Measurements from ENCODE around the gene IAPP.

The IAPP gene

DNA sequence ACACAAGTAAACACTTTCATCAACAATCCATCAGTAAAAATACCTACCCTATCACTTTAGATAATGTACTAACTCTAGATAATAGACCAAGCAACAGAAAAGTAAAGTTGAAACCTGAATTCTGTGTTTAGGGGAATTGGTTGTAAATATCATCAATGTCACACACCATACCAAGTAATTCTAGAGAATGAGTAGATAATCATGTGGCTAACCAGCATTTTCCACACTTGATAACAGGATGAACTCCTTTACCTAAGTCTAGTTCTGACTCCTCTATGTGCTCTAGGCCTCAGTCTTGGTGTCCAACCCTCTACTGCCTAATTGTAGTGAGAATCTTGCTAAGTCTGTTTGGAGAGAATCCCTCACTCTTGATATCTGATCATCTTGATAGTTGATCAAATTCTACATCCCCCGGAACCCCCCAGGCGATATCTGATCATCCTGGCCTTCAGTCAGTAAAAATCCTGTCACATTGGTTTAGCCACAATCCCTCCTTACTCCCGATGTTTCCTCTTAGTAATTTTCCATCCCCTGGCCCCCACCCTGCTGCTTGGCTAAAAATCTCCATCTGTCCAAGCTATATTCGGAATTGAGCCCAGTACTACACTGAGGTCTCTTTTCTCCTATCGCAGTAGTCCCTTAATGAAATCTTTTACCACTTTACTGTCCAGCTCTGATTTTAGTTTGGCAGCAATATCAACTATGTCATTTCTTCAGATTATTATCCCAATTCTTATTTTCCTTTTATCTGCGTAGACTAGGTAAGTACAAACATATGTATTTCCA is 34.5 kb upstream of the IAPP start:
- no peak overlapping the region for H3K9ac ChIP-seq (ENCODE audit: low read depth, low read length, poor library complexity)
- no peaks in the 10 kb centered on the region for H3K36me3 ChIP-seq (replicated peaks in 1 of 2; ENCODE audit: control insufficient read depth in 2 of 2, insufficient read depth in 2 of 2, low read length in 2 of 2)
- H3K14ac ChIP-seq (ENCODE audit: low read length) = no peak overlapping the region
- H3K4me1 ChIP-seq (ENCODE audit: control insufficient read depth in 2 of 2, insufficient read depth in 1 of 2, low read depth in 1 of 2, low read length in 2 of 2) = no peaks in the 10 kb centered on the region
- H2AFZ ChIP-seq (ENCODE audit: low read length) = no peak overlapping the region
- no peak for DNase-seq (ENCODE audit: low spot score)
- no peak overlapping the region for H3K18ac ChIP-seq (ENCODE audit: low read length)
- no peak overlapping the region for H3K4me3 ChIP-seq (ENCODE audit: low read length in 2 of 2)
- no peaks in the 10 kb centered on the region for H3K79me1 ChIP-seq (ENCODE audit: low read depth, low read length)
- H3K4ac ChIP-seq (ENCODE audit: low read length) = no peak overlapping the region
- WGBS, 2 donors (ENCODE audit: extremely low coverage in 2 of 2, insufficient read length in 2 of 2, insufficient replicate concordance in 1 of 2) = no CpG with 5 or more reads among the region's 6 CpGs
- H3K27me3 ChIP-seq (ENCODE audit: control insufficient read depth in 3 of 3, insufficient read depth in 3 of 3, low read depth in 1 of 3, low read length in 3 of 3) = peaks cover 0 to 2% (median 0%) of the 10 kb centered on the region in 3 experiments
- no peak overlapping the region for H2BK15ac ChIP-seq (ENCODE audit: low read length)
- no peak overlapping the region for H2BK120ac ChIP-seq (ENCODE audit: low read depth, low read length)
- no peak overlapping the region for H4K91ac ChIP-seq (ENCODE audit: low read depth, low read length, poor library complexity)
- no peak overlapping the region for H4K8ac ChIP-seq (ENCODE audit: low read depth, low read length)
- H3K9me3 ChIP-seq (replicated peaks in 1 of 2; ENCODE audit: control insufficient read depth in 2 of 2, insufficient read depth in 1 of 2, low read depth in 1 of 2, low read length in 2 of 2) = no peaks in the 10 kb centered on the region
- no peak overlapping the region for H3K4me2 ChIP-seq (ENCODE audit: insufficient read depth, low read length, poor library complexity, severe bottlenecking)
- no peak overlapping the region for H2AK5ac ChIP-seq (ENCODE audit: low read depth, low read length)
- H2BK12ac ChIP-seq (ENCODE audit: low read length) = no peak overlapping the region
- H3K27ac ChIP-seq (replicated peaks; ENCODE audit: low read length) = no peak overlapping the region
- no peak overlapping the region for H3K23ac ChIP-seq (ENCODE audit: low read depth, low read length, poor library complexity)
- H2BK5ac ChIP-seq (ENCODE audit: low read length) = no peak overlapping the region

DNA sequence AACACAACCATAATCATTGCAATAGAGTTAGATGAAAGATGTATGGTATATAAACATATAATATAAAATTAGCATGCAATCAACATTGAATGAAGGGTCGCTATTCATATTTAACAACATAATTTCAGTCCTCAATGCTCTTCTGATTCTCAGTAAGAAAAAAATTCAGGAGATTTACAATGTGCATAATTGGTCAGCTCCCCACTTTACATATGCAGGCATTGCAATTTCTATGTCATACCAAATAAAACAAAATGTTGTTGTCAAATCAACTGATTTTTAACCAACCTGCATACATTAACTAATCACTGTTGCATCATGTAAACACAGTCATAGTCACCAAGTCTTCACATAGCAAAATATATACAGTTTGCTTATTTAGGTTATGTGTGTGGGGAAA is 32.8 kb upstream of the IAPP start:
- no peak overlapping the region for H3K4me2 ChIP-seq (ENCODE audit: insufficient read depth, low read length, poor library complexity, severe bottlenecking)
- H2AK5ac ChIP-seq (ENCODE audit: low read depth, low read length) = no peak overlapping the region
- H2BK120ac ChIP-seq (ENCODE audit: low read depth, low read length) = no peak overlapping the region
- DNase-seq (ENCODE audit: low spot score) = no peak
- no peak overlapping the region for H3K4ac ChIP-seq (ENCODE audit: low read length)
- H4K8ac ChIP-seq (ENCODE audit: low read depth, low read length) = no peak overlapping the region
- no peaks in the 10 kb centered on the region for H3K36me3 ChIP-seq (replicated peaks in 1 of 2; ENCODE audit: control insufficient read depth in 2 of 2, insufficient read depth in 2 of 2, low read length in 2 of 2)
- H3K79me1 ChIP-seq (ENCODE audit: low read depth, low read length) = no peaks in the 10 kb centered on the region
- no peak overlapping the region for H3K9ac ChIP-seq (ENCODE audit: low read depth, low read length, poor library complexity)
- no peak overlapping the region for H3K18ac ChIP-seq (ENCODE audit: low read length)
- H2BK5ac ChIP-seq (ENCODE audit: low read length) = no peak overlapping the region
- no peak overlapping the region for H2BK12ac ChIP-seq (ENCODE audit: low read length)
- H3K14ac ChIP-seq (ENCODE audit: low read length) = no peak overlapping the region
- no peak overlapping the region for H2AFZ ChIP-seq (ENCODE audit: low read length)
- H3K27ac ChIP-seq (replicated peaks; ENCODE audit: low read length) = no peak overlapping the region
- H2BK15ac ChIP-seq (ENCODE audit: low read length) = no peak overlapping the region
- H3K23ac ChIP-seq (ENCODE audit: low read depth, low read length, poor library complexity) = no peak overlapping the region
- H3K27me3 ChIP-seq (ENCODE audit: control insufficient read depth in 3 of 3, insufficient read depth in 3 of 3, low read depth in 1 of 3, low read length in 3 of 3) = peaks cover 0 to 2% (median 0%) of the 10 kb centered on the region in 3 experiments
- H3K4me3 ChIP-seq (ENCODE audit: low read length in 2 of 2) = no peak overlapping the region
- no CpG with 5 or more reads among the region's 1 CpG for WGBS, 2 donors (ENCODE audit: extremely low coverage in 2 of 2, insufficient read length in 2 of 2, insufficient replicate concordance in 1 of 2)
- H3K4me1 ChIP-seq (ENCODE audit: control insufficient read depth in 2 of 2, insufficient read depth in 1 of 2, low read depth in 1 of 2, low read length in 2 of 2) = no peaks in the 10 kb centered on the region
- no peak overlapping the region for H4K91ac ChIP-seq (ENCODE audit: low read depth, low read length, poor library complexity)
- no peaks in the 10 kb centered on the region for H3K9me3 ChIP-seq (replicated peaks in 1 of 2; ENCODE audit: control insufficient read depth in 2 of 2, insufficient read depth in 1 of 2, low read depth in 1 of 2, low read length in 2 of 2)

DNA sequence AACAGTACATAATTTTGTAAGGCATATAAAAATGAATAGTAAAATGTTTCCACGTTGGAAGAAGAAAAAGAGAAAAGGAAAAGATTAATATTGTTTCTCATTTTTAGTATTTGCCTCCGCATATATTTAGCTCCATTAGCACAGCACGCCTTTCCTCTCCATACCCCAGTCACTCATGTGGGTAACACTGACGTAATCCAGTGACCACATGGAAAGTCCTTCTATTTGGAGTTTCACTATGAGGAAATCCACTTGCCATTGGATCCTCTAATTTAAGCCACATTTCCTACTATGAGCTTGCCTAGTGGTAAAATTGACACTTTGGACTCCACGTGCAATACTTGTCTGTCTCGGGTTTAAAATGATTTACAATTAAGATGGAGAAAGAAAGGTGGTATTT is 32.3 kb upstream of the IAPP start:
- Histone ChIP-seq H3K9ac (ENCODE audit: low read depth, low read length, poor library complexity) (no peak overlapping the region), H3K9me3 (replicated peaks in 1 of 2; ENCODE audit: control insufficient read depth in 2 of 2, insufficient read depth in 1 of 2, low read depth in 1 of 2, low read length in 2 of 2) (no peaks in the 10 kb centered on the region), H2BK120ac (ENCODE audit: low read depth, low read length) (no peak overlapping the region), H3K27ac (replicated peaks; ENCODE audit: low read length) (no peak overlapping the region), H3K14ac (ENCODE audit: low read length) (no peak overlapping the region), H3K23ac (ENCODE audit: low read depth, low read length, poor library complexity) (no peak overlapping the region), H4K91ac (ENCODE audit: low read depth, low read length, poor library complexity) (no peak overlapping the region), H3K79me1 (ENCODE audit: low read depth, low read length) (no peaks in the 10 kb centered on the region), H3K4ac (ENCODE audit: low read length) (no peak overlapping the region), H2AK5ac (ENCODE audit: low read depth, low read length) (no peak overlapping the region), H2BK5ac (ENCODE audit: low read length) (no peak overlapping the region), H2BK15ac (ENCODE audit: low read length) (no peak overlapping the region), H3K4me2 (ENCODE audit: insufficient read depth, low read length, poor library complexity, severe bottlenecking) (no peak overlapping the region), H2AFZ (ENCODE audit: low read length) (no peak overlapping the region), H3K27me3 (ENCODE audit: control insufficient read depth in 3 of 3, insufficient read depth in 3 of 3, low read depth in 1 of 3, low read length in 3 of 3) (peaks cover 0 to 2% (median 0%) of the 10 kb centered on the region in 3 experiments), H3K18ac (ENCODE audit: low read length) (no peak overlapping the region), H3K4me1 (ENCODE audit: control insufficient read depth in 2 of 2, insufficient read depth in 1 of 2, low read depth in 1 of 2, low read length in 2 of 2) (no peaks in the 10 kb centered on the region), H2BK12ac (ENCODE audit: low read length) (no peak overlapping the region), H3K4me3 (ENCODE audit: low read length in 2 of 2) (no peak overlapping the region), H3K36me3 (replicated peaks in 1 of 2; ENCODE audit: control insufficient read depth in 2 of 2, insufficient read depth in 2 of 2, low read length in 2 of 2) (no peaks in the 10 kb centered on the region), H4K8ac (ENCODE audit: low read depth, low read length) (no peak overlapping the region)
- no peak for DNase-seq (ENCODE audit: low spot score)
- no CpG with 5 or more reads among the region's 6 CpGs for WGBS, 2 donors (ENCODE audit: extremely low coverage in 2 of 2, insufficient read length in 2 of 2, insufficient replicate concordance in 1 of 2)

DNA sequence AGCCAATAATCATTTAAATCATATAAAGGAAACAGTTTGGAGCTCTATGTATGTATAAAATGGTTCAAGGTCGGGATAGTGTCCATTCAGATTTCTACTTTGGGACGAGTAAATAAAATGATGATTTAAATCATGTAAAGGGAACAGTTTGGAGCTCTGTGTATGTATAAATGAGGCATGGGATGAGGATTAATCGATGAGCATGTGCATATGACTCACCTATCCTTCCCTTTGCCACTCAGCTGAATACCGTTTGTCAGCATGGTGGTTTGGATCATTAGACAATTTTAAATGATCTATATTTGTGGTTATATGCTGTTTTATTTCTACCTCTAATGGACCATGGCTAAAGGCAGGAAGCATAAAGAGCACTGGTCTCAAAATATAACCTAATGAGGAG is 30.9 kb upstream of the IAPP start:
- Histone ChIP-seq H4K91ac (ENCODE audit: low read depth, low read length, poor library complexity) (no peak overlapping the region), H3K9me3 (replicated peaks in 1 of 2; ENCODE audit: control insufficient read depth in 2 of 2, insufficient read depth in 1 of 2, low read depth in 1 of 2, low read length in 2 of 2) (no peaks in the 10 kb centered on the region), H2BK5ac (ENCODE audit: low read length) (no peak overlapping the region), H2BK15ac (ENCODE audit: low read length) (no peak overlapping the region), H4K8ac (ENCODE audit: low read depth, low read length) (no peak overlapping the region), H3K9ac (ENCODE audit: low read depth, low read length, poor library complexity) (no peak overlapping the region), H2BK120ac (ENCODE audit: low read depth, low read length) (no peak overlapping the region), H2AK5ac (ENCODE audit: low read depth, low read length) (no peak overlapping the region), H3K18ac (ENCODE audit: low read length) (no peak overlapping the region), H2AFZ (ENCODE audit: low read length) (no peak overlapping the region), H3K27ac (replicated peaks; ENCODE audit: low read length) (no peak overlapping the region), H3K79me1 (ENCODE audit: low read depth, low read length) (no peaks in the 10 kb centered on the region), H3K27me3 (ENCODE audit: control insufficient read depth in 3 of 3, insufficient read depth in 3 of 3, low read depth in 1 of 3, low read length in 3 of 3) (no peaks in the 10 kb centered on the region), H3K4ac (ENCODE audit: low read length) (no peak overlapping the region), H3K14ac (ENCODE audit: low read length) (no peak overlapping the region), H3K4me1 (ENCODE audit: control insufficient read depth in 2 of 2, insufficient read depth in 1 of 2, low read depth in 1 of 2, low read length in 2 of 2) (no peaks in the 10 kb centered on the region), H3K4me3 (ENCODE audit: low read length in 2 of 2) (no peak overlapping the region), H3K4me2 (ENCODE audit: insufficient read depth, low read length, poor library complexity, severe bottlenecking) (no peak overlapping the region), H3K23ac (ENCODE audit: low read depth, low read length, poor library complexity) (no peak overlapping the region), H2BK12ac (ENCODE audit: low read length) (no peak overlapping the region), H3K36me3 (replicated peaks in 1 of 2; ENCODE audit: control insufficient read depth in 2 of 2, insufficient read depth in 2 of 2, low read length in 2 of 2) (no peaks in the 10 kb centered on the region)
- WGBS, 2 donors (ENCODE audit: extremely low coverage in 2 of 2, insufficient read length in 2 of 2, insufficient replicate concordance in 1 of 2) = no CpG with 5 or more reads among the region's 4 CpGs
- DNase-seq (ENCODE audit: low spot score) = no peak
